UCSD-AML1 (cell line): ENCODE results near the gene METTL5.
"Not testable (repeated sequence)": the region's sequence is repeated elsewhere in the genome, so short reads cannot be mapped to it uniquely, and the experiment has no call there.

ENCODE experiments used
- DNase-seq: peaks from one replicate; lab custom pipeline; 2025; ENCODE audit not compliant: unreplicated experiment; lab: John Stamatoyannopoulos, UW

The METTL5 gene

GRCh38 chr2:169834401-169834800 is 9.7 kb upstream of the METTL5 start:
- no peak for DNase-seq

GRCh38 chr2:169828141-169828811 is 3.6 kb upstream of the METTL5 start:
- peak; percentile 41 for DNase-seq

- DNase-seq = peak; percentile 91
These were observed 2.8 kb upstream of the METTL5 start, which contains the start of gene UBR3 for GRCh38 chr2:169827272-169828140. UBR3 (plus strand) TSS chr2:169827454; CDS start chr2:169827508, 54 bp downstream.

- DNase-seq = no peak
These were observed 721 bp downstream of the METTL5 start for GRCh38 chr2:169823996-169824372.

- DNase-seq = no peak
These were observed 1.8 kb downstream of the METTL5 start for GRCh38 chr2:169822785-169823392.

DNA sequence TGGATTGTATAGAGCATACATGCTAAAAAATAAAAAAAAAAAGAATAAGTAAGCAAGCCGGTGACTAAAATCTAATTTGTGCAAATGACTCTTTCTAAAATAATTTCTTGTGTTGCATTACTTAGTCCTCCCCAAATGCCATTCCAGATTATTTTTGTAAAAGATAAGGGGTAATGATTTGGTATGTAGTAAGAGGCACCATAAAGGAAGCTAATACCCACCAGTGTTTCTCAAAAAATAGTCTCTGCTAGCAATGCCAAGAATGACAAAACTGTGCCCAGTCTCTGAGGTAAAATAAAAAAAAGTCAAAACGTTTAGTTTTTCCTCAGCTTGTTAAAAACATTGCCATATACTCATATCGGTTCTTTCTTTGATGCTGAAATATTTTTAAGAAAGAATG is 2.7 kb downstream of the METTL5 start:
- DNase-seq = no peak

DNA sequence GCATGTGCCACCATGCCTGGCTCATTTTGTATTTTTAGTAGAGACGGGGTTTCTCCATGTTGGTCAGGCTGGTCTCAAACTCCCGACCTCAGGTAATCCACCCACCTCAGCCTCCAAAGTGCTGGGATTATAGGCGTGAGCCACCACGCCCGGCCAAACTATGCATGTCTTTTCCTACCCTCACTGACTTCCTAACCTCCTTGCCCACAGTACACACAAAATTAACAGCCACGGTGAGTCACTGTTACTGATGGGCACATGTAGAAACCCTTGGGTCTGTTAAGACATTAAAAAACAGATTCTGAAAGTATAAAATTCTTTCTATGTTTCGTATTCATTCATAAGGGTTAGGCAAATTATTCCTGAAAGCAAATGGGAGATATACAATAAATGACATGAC is 4.6 kb downstream of the METTL5 start:
- DNase-seq = not testable (repeated sequence)

DNA sequence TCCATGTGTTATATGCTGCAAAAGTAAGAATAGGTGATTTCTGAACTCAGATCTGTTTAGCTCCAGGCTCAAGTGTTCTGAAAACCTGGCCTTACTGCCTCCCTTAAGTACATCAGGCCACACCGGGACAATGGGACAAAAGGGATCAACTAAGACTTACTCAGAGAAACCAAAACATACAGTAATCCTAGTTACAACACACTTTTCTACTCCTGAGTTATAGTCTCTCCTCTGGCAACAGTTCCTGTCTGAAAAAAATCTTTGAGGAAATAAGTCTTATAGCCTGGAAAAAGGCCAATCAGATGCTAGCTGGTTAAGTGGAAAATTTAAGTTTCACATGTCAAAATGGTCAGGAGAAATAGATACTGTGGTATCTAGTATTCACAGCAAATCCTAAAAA is 5.6 kb downstream of the METTL5 start:
- DNase-seq = no peak

- DNase-seq = no peak
These were observed 6.5 kb downstream of the METTL5 start for GRCh38 chr2:169818241-169818640.

DNA sequence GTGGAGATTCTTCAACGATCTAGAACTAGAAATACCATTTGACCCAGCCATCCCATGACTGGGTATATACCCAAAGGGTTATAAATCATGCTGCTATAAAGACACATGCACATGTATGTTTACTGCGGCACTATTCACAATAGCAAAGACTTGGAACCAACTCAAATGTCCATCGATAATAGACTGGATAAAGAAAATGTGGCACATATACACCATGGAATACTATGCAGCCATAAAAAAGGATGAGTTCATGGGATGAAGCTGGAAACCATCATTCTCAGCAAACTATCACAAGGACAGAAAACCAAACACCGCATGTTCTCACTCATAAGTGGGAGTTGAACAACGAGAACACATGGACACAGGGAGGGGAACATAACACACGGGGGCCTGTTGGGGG is 7.3 kb downstream of the METTL5 start:
- not testable (repeated sequence) for DNase-seq

GRCh38 chr2:169816961-169817360 is 7.7 kb downstream of the METTL5 start:
- DNase-seq = not testable (repeated sequence)

GRCh38 chr2:169815849-169816248 is 8.9 kb downstream of the METTL5 start:
- DNase-seq = no peak

DNA sequence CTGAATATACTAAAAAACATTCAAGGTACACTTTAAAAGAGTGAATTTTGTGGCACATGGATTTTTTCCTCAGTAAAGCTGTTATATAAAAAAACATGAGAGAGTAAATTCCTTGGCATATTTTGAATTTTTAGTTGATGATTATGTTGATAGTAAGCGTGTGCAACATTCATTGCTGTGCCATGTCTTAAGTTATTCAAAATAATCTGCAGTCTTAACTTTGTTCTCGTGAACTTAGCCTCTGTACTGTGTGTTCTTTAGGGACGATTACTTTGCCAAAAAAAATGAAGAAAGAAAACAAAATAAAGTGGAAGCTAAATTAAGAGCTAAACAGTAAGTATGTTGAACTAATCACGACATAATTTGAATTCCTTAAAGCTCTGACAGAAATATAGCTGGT is 16.5 kb downstream of the METTL5 start:
- DNase-seq = no peak

DNA sequence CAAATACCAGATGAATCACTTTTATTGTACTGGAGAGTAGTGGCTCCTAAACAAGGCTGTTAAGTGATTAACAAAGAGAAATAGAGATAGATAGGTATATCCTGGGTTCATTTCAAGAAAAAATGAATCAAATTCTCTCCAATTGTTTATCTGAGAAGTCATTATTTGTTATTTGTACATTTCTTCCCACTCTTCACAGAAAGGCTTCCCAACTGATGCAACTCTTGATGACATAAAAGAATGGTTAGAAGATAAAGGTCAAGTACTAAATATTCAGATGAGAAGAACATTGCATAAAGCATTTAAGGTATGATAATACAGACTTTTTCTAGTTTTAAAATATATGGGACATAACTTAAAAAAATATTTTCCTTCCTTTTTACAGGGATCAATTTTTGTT is 18.1 kb downstream of the METTL5 start:
- no peak for DNase-seq

- no peak for DNase-seq
These were observed 21.2 kb downstream of the METTL5 start for GRCh38 chr2:169803480-169803879.

- peak; percentile 93 for DNase-seq
These were observed 25.8 kb downstream of the METTL5 start, which contains the start of gene SSB for GRCh38 chr2:169798718-169799592. SSB (plus strand) TSS chr2:169798871; CDS start chr2:169800961, 2,090 bp downstream.

GRCh38 chr2:169798397-169798717 is 26.3 kb downstream of the METTL5 start:
- DNase-seq = no peak

GRCh38 chr2:169797601-169798000 is 27.1 kb downstream of the METTL5 start:
- no peak for DNase-seq

GRCh38 chr2:169796441-169796840 is 28.3 kb downstream of the METTL5 start:
- no peak for DNase-seq

DNA sequence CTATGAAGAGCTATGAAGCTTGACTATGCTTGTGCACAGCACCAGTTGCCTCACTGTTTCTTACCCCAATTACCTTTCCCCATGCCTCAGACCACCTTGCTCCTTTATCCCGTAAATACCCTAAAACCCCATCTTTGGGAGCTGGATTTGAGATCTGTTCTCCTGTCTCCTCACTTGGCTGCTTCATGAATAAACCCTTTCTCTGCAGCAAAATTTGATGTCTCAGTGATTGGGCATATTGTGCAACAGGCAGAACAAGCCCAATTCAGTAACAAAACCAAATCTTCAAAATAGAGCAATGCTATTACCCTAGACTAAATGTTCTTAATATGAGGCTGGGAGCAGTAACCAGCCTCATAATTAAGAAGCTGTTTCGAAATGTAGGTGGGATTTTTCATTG is 29.5 kb downstream of the METTL5 start:
- DNase-seq = no peak

DNA sequence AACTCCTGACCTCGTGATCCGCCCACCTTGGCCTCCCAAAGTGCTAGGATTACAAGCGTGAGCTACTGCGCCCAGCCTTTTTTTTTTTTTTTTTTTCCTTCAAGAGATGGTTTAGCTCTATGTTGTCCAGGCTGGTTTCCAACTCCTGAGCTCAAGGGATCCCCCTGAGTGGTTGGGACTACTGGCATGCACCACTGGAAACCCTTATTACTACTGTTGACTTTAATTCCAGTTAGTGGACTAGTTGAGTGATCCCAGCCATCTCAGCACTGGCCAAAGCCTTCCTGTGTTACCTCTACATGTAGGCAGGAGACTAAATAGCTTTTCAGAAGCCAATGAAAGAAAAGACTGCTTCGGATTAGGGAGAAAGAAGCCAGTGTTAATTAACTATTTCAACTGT is 34.1 kb downstream of the METTL5 start:
- DNase-seq = no peak
